HFF-Myc (cell line): ENCODE data around the gene MT1X.

Experiments
- DNase-seq: peaks from one replicate; pipeline ENCODE4 v3.0.0-alpha.2; 2011; ENCODE audit warnings: low read depth; ENCODE audit errors: extremely low read depth
- H3K4me3 ChIP-seq: replicated peaks from 2 replicates; pipeline ENCODE4 v1.5.1; 2011; ENCODE audit warnings: low read depth, mild to moderate bottlenecking, control low read depth, low read length
- TF ChIP-seq, protein P1 (sequence below): IDR thresholded peaks from 2 replicates; pipeline ENCODE4 v1.5.1; 2012; ENCODE audit warnings: mild to moderate bottlenecking, low read depth, low read length, control low read depth; ENCODE audit errors: missing control alignments

Gene MT1X

GRCh38 chr16:56690420-56691122 is 8.3 kb downstream of the MT1X start:
- no peak for DNase-seq
- H3K4me3 ChIP-seq = no peak overlapping the region
- TF ChIP-seq, protein P1, sequence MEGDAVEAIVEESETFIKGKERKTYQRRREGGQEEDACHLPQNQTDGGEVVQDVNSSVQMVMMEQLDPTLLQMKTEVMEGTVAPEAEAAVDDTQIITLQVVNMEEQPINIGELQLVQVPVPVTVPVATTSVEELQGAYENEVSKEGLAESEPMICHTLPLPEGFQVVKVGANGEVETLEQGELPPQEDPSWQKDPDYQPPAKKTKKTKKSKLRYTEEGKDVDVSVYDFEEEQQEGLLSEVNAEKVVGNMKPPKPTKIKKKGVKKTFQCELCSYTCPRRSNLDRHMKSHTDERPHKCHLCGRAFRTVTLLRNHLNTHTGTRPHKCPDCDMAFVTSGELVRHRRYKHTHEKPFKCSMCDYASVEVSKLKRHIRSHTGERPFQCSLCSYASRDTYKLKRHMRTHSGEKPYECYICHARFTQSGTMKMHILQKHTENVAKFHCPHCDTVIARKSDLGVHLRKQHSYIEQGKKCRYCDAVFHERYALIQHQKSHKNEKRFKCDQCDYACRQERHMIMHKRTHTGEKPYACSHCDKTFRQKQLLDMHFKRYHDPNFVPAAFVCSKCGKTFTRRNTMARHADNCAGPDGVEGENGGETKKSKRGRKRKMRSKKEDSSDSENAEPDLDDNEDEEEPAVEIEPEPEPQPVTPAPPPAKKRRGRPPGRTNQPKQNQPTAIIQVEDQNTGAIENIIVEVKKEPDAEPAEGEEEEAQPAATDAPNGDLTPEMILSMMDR = no peak

- H3K4me3 ChIP-seq = no peak overlapping the region
- no peak for DNase-seq
- TF ChIP-seq, protein P1 = no peak
Observed at GRCh38 chr16:56691885-56692284, 9.6 kb downstream of the MT1X start.

DNA sequence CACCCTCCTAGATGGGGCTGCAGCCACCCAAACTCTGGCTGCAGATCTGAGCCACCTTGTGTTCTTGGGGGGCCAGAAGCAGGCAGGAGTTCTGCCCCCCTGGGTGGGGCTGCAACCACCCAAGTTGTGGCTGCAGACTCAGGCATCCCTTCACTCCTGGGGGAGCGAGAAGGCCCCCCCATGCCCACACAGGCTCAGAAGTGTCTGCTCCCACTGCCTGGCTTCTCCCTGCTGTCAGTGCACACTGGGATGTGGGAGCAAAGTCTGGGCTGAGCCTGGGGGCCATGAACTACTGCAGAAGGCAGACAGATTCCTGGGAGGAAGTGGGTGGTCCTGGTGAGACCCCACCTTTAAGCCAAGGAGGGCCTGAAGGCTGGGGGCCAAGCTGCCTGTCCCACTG is 13.0 kb downstream of the MT1X start:
- TF ChIP-seq, protein P1 = no peak
- no peak overlapping the region for H3K4me3 ChIP-seq
- DNase-seq = no peak

- DNase-seq = no peak
- TF ChIP-seq, protein P1 = no peak
- H3K4me3 ChIP-seq = no peak overlapping the region
Observed at GRCh38 chr16:56697456-56698155, 15.3 kb downstream of the MT1X start.

DNA sequence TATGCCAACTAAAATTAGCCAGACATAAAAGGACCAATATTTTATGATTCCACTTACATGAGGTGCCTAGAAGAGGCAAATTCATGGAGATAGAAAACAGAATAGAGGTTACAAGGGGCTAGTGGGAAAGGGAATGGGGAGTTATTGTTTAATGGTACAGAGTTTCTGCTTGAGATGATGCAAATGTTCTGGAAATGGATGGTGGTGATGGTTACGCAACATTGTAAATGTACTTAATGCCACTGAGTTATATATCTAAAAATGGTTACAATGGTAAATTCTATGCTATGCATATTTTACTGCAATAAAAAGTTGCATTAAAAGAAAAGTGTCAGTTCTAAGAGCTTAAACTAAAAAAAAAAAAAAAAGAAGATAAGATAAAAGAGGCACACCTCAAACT is 17.9 kb downstream of the MT1X start:
- TF ChIP-seq, protein P1 = no peak
- no peak for DNase-seq
- H3K4me3 ChIP-seq = no peak overlapping the region

- H3K4me3 ChIP-seq = no peak overlapping the region
- no peak for DNase-seq
- TF ChIP-seq, protein P1 = no peak
Observed at GRCh38 chr16:56700631-56701030, 18.4 kb downstream of the MT1X start.
